ENCODE data around the gene MCC. TPM values are rescaled to one million over a fixed set of nuclear protein-coding genes. Genes with fewer than 3 reads are reported as not detected.

MCC gene
- total RNA-seq, 1 experiment from 2014 or later, result 7.6 TPM

DNA sequence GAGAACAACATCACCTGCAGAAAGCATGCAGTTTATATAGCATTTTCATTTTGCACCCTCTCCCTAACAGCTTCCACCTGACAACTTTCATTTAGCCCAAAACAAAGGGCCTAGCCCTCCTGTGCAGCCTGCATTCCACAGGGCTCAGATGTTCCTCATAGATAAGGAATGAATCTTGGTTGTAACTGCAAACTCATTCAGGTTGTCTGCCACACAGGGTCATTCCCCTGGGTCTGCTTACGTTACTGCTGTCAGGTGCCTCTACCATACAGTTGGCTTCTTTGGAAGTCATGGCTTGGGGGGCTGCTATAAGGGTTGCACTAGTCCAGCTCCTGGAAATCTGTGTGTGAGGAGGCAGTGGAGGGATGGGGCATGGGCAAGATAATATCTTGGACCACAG is 514.3 kb downstream of the MCC start:
- Histone ChIP-seq H4K91ac (ENCODE audit: insufficient read length, low read depth, low read length) (no peak overlapping the region), H3K79me2 (ENCODE audit: insufficient read depth, low read length) (peaks cover 11% of the 10 kb centered on the region; the same call in 1 of the 2 replicates), H3K4ac (ENCODE audit: low read depth, low read length) (no peak overlapping the region), H3K4me2 (ENCODE audit: insufficient read depth, insufficient read length, low read length) (no peak overlapping the region), H2BK20ac (ENCODE audit: low read depth, low read length, poor library complexity, severe bottlenecking) (no peak overlapping the region), H3K4me1 (ENCODE audit: insufficient read depth, low read length) (no peaks in the 10 kb centered on the region; the same call in 1 of the 2 replicates), H3K23ac (ENCODE audit: insufficient read length, low read depth, low read length) (no peak overlapping the region), H2BK15ac (ENCODE audit: low read depth, low read length) (no peak overlapping the region), H3K18ac (ENCODE audit: insufficient read length, low read depth, low read length) (no peak overlapping the region), H3K79me1 (ENCODE audit: insufficient read depth, low read depth, low read length, poor library complexity, severe bottlenecking) (no peaks in the 10 kb centered on the region), H3K9me3 (ENCODE audit: control insufficient read depth, low read depth, low read length) (no peaks in the 10 kb centered on the region), H3K14ac (ENCODE audit: insufficient read depth, low read length) (no peak overlapping the region), H3T11ph (ENCODE audit: low read length) (no peak overlapping the region), H4K5ac (ENCODE audit: insufficient read length, low read depth, low read length) (no peak overlapping the region), H3K27me3 (ENCODE audit: insufficient read depth, low read length) (no peaks in the 10 kb centered on the region), H3K56ac (ENCODE audit: insufficient read length, low read depth, low read length) (no peak overlapping the region), H2BK120ac (ENCODE audit: low read depth, low read length, poor library complexity, severe bottlenecking) (no peak overlapping the region), H3K27ac (ENCODE audit: insufficient read length, low read depth, low read length) (no peak overlapping the region), H4K20me1 (ENCODE audit: control insufficient read depth, insufficient read depth, insufficient read length) (no peaks in the 10 kb centered on the region), H2BK12ac (ENCODE audit: insufficient read length, low read depth, low read length) (no peak overlapping the region), H2AK5ac (ENCODE audit: insufficient read length, low read length) (no peak overlapping the region), H3K9ac (ENCODE audit: extremely low read depth, insufficient read length, low read length) (no peak overlapping the region), H2AFZ (ENCODE audit: low read length) (no peak overlapping the region), H2BK5ac (ENCODE audit: insufficient read length, low read length) (no peak overlapping the region), H3K23me2 (ENCODE audit: insufficient read length, low read depth, low read length, poor library complexity, severe bottlenecking) (peaks cover 8% of the 10 kb centered on the region), H4K8ac (replicated peaks; ENCODE audit: insufficient read length, low read depth, low read length) (no peak overlapping the region)
- H3K27ac Mint-ChIP-seq, result no peak overlapping the region
- no peak overlapping the region for H3K4me3 Mint-ChIP-seq
- no CpG with 5 or more reads among the region's 1 CpG for WGBS (ENCODE audit: extremely low coverage, insufficient read length, low lambda C conversion rate)
- H3K4me1 Mint-ChIP-seq, result peaks cover 23 to 25% of the 10 kb centered on the region in 2 experiments
- H3K9me3 Mint-ChIP-seq, result no peaks in the 10 kb centered on the region; a peak in 1 of 5 replicates
- no peak for DNase-seq
- TF ChIP-seq, protein P1, sequence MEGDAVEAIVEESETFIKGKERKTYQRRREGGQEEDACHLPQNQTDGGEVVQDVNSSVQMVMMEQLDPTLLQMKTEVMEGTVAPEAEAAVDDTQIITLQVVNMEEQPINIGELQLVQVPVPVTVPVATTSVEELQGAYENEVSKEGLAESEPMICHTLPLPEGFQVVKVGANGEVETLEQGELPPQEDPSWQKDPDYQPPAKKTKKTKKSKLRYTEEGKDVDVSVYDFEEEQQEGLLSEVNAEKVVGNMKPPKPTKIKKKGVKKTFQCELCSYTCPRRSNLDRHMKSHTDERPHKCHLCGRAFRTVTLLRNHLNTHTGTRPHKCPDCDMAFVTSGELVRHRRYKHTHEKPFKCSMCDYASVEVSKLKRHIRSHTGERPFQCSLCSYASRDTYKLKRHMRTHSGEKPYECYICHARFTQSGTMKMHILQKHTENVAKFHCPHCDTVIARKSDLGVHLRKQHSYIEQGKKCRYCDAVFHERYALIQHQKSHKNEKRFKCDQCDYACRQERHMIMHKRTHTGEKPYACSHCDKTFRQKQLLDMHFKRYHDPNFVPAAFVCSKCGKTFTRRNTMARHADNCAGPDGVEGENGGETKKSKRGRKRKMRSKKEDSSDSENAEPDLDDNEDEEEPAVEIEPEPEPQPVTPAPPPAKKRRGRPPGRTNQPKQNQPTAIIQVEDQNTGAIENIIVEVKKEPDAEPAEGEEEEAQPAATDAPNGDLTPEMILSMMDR (conservative IDR thresholded peaks at IDR 0.05), result no peak
- no peaks in the 10 kb centered on the region for H3K27me3 Mint-ChIP-seq (ENCODE audit: low read depth)
- peaks cover 0 to 2% (median 1%) of the 10 kb centered on the region in 3 experiments; a peak in 2 of 7 replicates for H3K36me3 Mint-ChIP-seq (ENCODE audit: insufficient read depth in 1 of 3, low read depth in 3 of 3)

Measured in H9 (cell line).